ENCODE measurements around the gene PROK1.

PROK1 gene

GRCh38 chr1:110487726-110488125 is 36.8 kb downstream of the PROK1 start:
- DNase-seq (ENCODE audit: low read depth in 2 of 3, low spot score in 1 of 3) = no peak

GRCh38 chr1:110488161-110488560 is 37.2 kb downstream of the PROK1 start:
- no peak for DNase-seq (ENCODE audit: low read depth in 2 of 3, low spot score in 1 of 3)

GRCh38 chr1:110488867-110489266 is 37.9 kb downstream of the PROK1 start:
- DNase-seq (ENCODE audit: low read depth in 2 of 3, low spot score in 1 of 3) = no peak

- no peak for DNase-seq (ENCODE audit: low read depth in 2 of 3, low spot score in 1 of 3)
These were observed 38.5 kb downstream of the PROK1 start for GRCh38 chr1:110489406-110489805.

- DNase-seq (ENCODE audit: low read depth in 2 of 3, low spot score in 1 of 3) = no peak
These were observed 39.1 kb downstream of the PROK1 start for GRCh38 chr1:110489973-110490542.

GRCh38 chr1:110490791-110491451 is 40.0 kb downstream of the PROK1 start:
- DNase-seq (ENCODE audit: low read depth in 2 of 3, low spot score in 1 of 3) = no peak

GRCh38 chr1:110492573-110492972 is 41.6 kb downstream of the PROK1 start:
- DNase-seq (ENCODE audit: low read depth in 2 of 3, low spot score in 1 of 3) = no peak

GRCh38 chr1:110493059-110493699 is 42.2 kb downstream of the PROK1 start:
- DNase-seq (ENCODE audit: low read depth in 2 of 3, low spot score in 1 of 3) = no peak

GRCh38 chr1:110494036-110494435 is 43.1 kb downstream of the PROK1 start:
- no peak for DNase-seq (ENCODE audit: low read depth in 2 of 3, low spot score in 1 of 3)

GRCh38 chr1:110494522-110495406 is 43.8 kb downstream of the PROK1 start:
- no peak for DNase-seq (ENCODE audit: low read depth in 2 of 3, low spot score in 1 of 3)

- DNase-seq (ENCODE audit: low read depth in 2 of 3, low spot score in 1 of 3) = peak; percentile 63 to 89 (median 76)
These were observed 45.1 kb downstream of the PROK1 start for GRCh38 chr1:110495926-110496600.

GRCh38 chr1:110498270-110498669 is 47.3 kb downstream of the PROK1 start:
- DNase-seq (ENCODE audit: low read depth in 2 of 3, low spot score in 1 of 3) = no peak

- DNase-seq (ENCODE audit: low read depth in 2 of 3, low spot score in 1 of 3) = no peak
These were observed 50.7 kb downstream of the PROK1 start for GRCh38 chr1:110501488-110502132.

- DNase-seq (ENCODE audit: low read depth in 2 of 3, low spot score in 1 of 3) = no peak
These were observed 51.6 kb downstream of the PROK1 start for GRCh38 chr1:110502402-110503151.

- DNase-seq (ENCODE audit: low read depth in 2 of 3, low spot score in 1 of 3) = no peak
These were observed 52.5 kb downstream of the PROK1 start for GRCh38 chr1:110503471-110503870.

- no peak for DNase-seq (ENCODE audit: low read depth in 2 of 3, low spot score in 1 of 3)
These were observed 53.3 kb downstream of the PROK1 start for GRCh38 chr1:110504226-110504625.

GRCh38 chr1:110505596-110505995 is 54.6 kb downstream of the PROK1 start:
- no peak for DNase-seq (ENCODE audit: low read depth in 2 of 3, low spot score in 1 of 3)

- DNase-seq (ENCODE audit: low read depth in 2 of 3, low spot score in 1 of 3) = no peak
These were observed 55.6 kb downstream of the PROK1 start for GRCh38 chr1:110506541-110506940.
